Ecto neural progenitor cell (in vitro differentiated cells): ENCODE results near the gene COPS7A.
A peak's percentile ranks its signal among the peaks of the same experiment; 100 is the strongest.

Source experiments
- DNase-seq: peaks from one replicate; pipeline ENCODE4 v3.0.0-alpha.2; 2018; ENCODE audit warnings: low spot score

Gene COPS7A

GRCh38 chr12:6770094-6770493 is 46.2 kb downstream of the COPS7A start:
- DNase-seq, result no peak

GRCh38 chr12:6770600-6770999 is 46.8 kb downstream of the COPS7A start:
- DNase-seq, result no peak

- no peak for DNase-seq
Measured at GRCh38 chr12:6771091-6771495, 47.2 kb downstream of the COPS7A start.

GRCh38 chr12:6771509-6772330 is 47.9 kb downstream of the COPS7A start:
- no peak for DNase-seq

- no peak for DNase-seq
Measured at GRCh38 chr12:6772331-6772695, 48.5 kb downstream of the COPS7A start, which contains the start of gene LAG3. Gene LAG3 (plus strand): TSS chr12:6772520. CDS start chr12:6772853, 333 bp downstream.

- no peak for DNase-seq
Measured at GRCh38 chr12:6772726-6773589, 49.1 kb downstream of the COPS7A start.

- peak; percentile 74 for DNase-seq
Measured at GRCh38 chr12:6773590-6774351, 49.9 kb downstream of the COPS7A start.

- DNase-seq, result no peak
Measured at GRCh38 chr12:6774499-6775062, 50.7 kb downstream of the COPS7A start.

GRCh38 chr12:6775185-6776174 is 51.6 kb downstream of the COPS7A start:
- DNase-seq, result no peak

GRCh38 chr12:6777386-6777785 is 53.5 kb downstream of the COPS7A start:
- DNase-seq, result no peak

GRCh38 chr12:6778217-6778573 is 54.3 kb downstream of the COPS7A start:
- DNase-seq, result peak; percentile 75

- peak; percentile 99 for DNase-seq
Measured at GRCh38 chr12:6778574-6779550, 55.0 kb downstream of the COPS7A start.

- no peak for DNase-seq
Measured at GRCh38 chr12:6779708-6780432, 56.0 kb downstream of the COPS7A start.

- no peak for DNase-seq
Measured at GRCh38 chr12:6780573-6780972, 56.7 kb downstream of the COPS7A start.
